NCI-H524 (cell line): ENCODE results near the gene PRKN.
"Not testable (repeated sequence)": the region's sequence is repeated elsewhere in the genome, so short reads cannot be mapped to it uniquely, and the experiment has no call there.

Experiments used
- DNase-seq, 2 experiments: peaks; one replicate each; lab custom pipeline; 2025; lab: John Stamatoyannopoulos, UW

PRKN gene

DNA sequence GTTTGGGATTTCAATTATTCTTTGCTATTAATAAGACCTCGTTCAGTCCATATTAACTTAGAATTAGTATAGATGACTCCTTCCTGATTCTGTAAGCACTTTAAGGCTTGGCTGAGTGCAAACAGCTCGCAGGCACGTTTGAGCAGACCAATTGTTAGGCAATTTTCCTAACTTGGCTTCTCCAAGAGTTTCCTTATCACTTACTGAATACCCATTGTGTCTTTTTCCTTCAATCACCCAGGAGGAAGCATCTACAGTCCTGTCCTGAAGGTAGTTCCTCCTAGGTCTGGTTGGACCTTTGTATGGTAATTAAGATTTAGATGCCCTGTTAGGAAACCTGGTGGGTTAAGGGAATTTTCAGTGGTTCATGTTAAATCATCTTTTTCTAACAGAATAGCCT, 1414.1 kb downstream of the PRKN start:
- not testable (repeated sequence) for DNase-seq

GRCh38 chr6:161309774-161310173, 1417.8 kb downstream of the PRKN start:
- not testable (repeated sequence) for DNase-seq

DNA sequence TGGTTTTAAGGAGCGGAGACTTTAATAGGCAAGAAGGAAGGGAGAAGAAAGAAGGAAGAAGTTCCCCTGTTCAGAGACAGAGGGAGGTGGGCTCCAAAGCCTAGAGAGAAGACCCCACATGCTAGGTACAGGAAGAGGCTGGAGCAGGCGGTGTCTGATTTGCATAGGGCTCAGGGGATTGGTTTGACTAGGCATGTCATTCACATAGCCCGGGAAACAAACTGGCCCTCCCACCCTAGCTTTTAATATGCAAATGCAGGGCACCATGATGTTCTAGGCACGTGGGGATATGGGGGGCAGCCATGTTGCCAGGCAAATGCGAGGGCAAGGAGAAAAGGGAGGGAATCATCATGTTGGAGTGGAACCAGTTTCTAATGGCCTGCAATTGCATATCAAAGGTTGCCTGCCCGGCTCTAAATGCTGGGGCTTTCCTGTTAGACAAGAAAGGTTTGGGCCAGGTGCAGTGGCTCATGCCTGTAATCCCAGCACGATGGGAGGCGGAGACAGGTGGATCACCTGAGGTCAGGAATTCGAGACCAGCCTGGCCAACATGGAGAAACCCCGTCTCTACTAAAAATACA, 1419.4 kb downstream of the PRKN start:
- DNase-seq: no peak

GRCh38 chr6:161305860-161306259, 1421.7 kb downstream of the PRKN start:
- no peak for DNase-seq

- no peak for DNase-seq
Measured at GRCh38 chr6:161303628-161304340, 1423.8 kb downstream of the PRKN start.

DNA sequence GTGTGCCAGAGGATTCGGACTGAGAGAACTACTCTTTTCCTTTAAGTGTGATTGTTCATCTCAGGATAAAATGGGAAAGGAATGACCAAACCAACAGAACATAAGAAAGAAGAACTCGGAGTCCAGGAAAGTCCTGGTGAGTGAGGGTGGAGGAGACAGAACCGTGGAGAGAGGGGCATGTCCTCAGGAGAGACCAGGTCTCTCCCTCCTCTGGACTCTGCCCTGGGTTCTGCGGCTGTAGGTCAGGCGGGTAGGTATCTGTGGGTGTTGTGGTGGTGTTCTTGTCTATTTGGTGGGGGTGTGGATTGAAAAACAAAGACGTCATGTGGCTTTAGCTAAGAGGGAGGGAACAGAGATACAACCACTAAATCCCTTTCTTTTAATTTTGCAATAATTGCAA, 1424.6 kb downstream of the PRKN start:
- DNase-seq: no peak

GRCh38 chr6:161301338-161301737, 1426.2 kb downstream of the PRKN start:
- no peak for DNase-seq

- DNase-seq: no peak
Measured at GRCh38 chr6:161300823-161301222, 1426.7 kb downstream of the PRKN start.

DNA sequence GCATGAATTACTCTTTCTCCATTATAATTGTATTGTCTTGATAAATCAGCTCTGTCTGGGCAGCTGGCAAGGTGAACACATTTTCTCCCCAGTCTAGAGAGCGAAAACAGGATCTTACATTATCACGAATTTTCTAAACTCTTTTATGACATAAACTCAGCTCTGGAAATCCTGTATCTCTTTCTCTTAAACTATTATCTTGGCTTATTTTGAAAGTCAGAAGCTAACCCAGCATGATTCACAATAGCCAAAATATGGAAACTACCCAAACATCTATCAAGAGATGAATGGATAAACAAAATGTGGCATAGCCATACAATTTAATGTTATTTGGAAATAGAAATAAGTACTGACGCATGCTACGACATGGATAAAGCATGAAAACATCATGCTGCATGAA, 1427.8 kb downstream of the PRKN start:
- no peak for DNase-seq
